ENCODE measurements around the gene AKAP8L. TPM values are rescaled to one million over a fixed set of nuclear protein-coding genes. Genes with fewer than 3 reads are reported as not detected.
"Not testable (repeated sequence)": the region's sequence is repeated elsewhere in the genome, so short reads cannot be mapped to it uniquely, and the experiment has no call there.

Gene AKAP8L
- total and polyA plus RNA-seq, 11 donors: 43.3 to 72.2 (median 60.1) TPM

- DNase-seq: no peak
- H3K27ac ChIP-seq: no peak overlapping the region
- ATAC-seq: no peak
- H3K4me1 ChIP-seq: peaks cover 5 to 29% (median 18%) of the 10 kb centered on the region in 12 donors
- no peak overlapping the region for H3K4me3 ChIP-seq
- no peaks in the 10 kb centered on the region for H3K27me3 ChIP-seq
- peaks cover 0 to 94% (median 83%) of the 10 kb centered on the region in 9 donors for H3K36me3 ChIP-seq
- WGBS, 4 donors: 57 to 71% (median 63%) methylated on average over 9 to 11 of the region's 11 CpGs
- no peaks in the 10 kb centered on the region for H3K9me3 ChIP-seq
- TF ChIP-seq CTCF (IDR thresholded peaks at IDR 0.05) (no peak), POLR2A (IDR thresholded peaks at IDR 0.05) (no peak)
- intact Hi-C loops (cut with DNase I): no loop called here
These were observed 21.0 kb downstream of the AKAP8L start for GRCh38 chr19:15397782-15398181.

GRCh38 chr19:15397236-15397635 lies 21.6 kb downstream of the AKAP8L start:
- 79 to 87% (median 81%) methylated on average over 6 of the region's 6 CpGs for WGBS, 4 donors
- no peak for ATAC-seq
- intact Hi-C loops (cut with DNase I): no loop called here

GRCh38 chr19:15396436-15396835 lies 22.4 kb downstream of the AKAP8L start:
- no peak for DNase-seq
- TF ChIP-seq POLR2A (IDR thresholded peaks at IDR 0.05) (no peak), CTCF (IDR thresholded peaks at IDR 0.05) (no peak)
- ATAC-seq: no peak

More at GRCh38 chr19:15397236-15397635, 21.6 kb downstream of the AKAP8L start:
- Histone ChIP-seq H3K4me3 (no peak overlapping the region), H3K36me3 (peaks cover 0 to 94% (median 88%) of the 10 kb centered on the region in 9 donors), H3K27me3 (no peaks in the 10 kb centered on the region), H3K4me1 (peaks cover 4 to 24% (median 14%) of the 10 kb centered on the region in 12 donors), H3K9me3 (no peaks in the 10 kb centered on the region), H3K27ac (no peak overlapping the region)
- DNase-seq: no peak
- TF ChIP-seq CTCF (IDR thresholded peaks at IDR 0.05) (no peak), POLR2A (IDR thresholded peaks at IDR 0.05) (no peak)

GRCh38 chr19:15395251-15395650 lies 23.5 kb downstream of the AKAP8L start:
- not testable (repeated sequence) for ATAC-seq
- WGBS, 4 donors: 93 to 96% (median 94%) methylated on average over 17 of the region's 17 CpGs
- peaks cover 0 to 91% (median 88%) of the 10 kb centered on the region in 9 donors for H3K36me3 ChIP-seq

More at GRCh38 chr19:15396436-15396835, 22.4 kb downstream of the AKAP8L start:
- no peak overlapping the region for H3K27ac ChIP-seq
- H3K4me1 ChIP-seq: peaks cover 0 to 16% (median 6%) of the 10 kb centered on the region in 12 donors
- 94 to 99% (median 98%) methylated on average over 3 of the region's 3 CpGs for WGBS, 4 donors
- H3K36me3 ChIP-seq: peaks cover 0 to 96% (median 93%) of the 10 kb centered on the region in 9 donors
- intact Hi-C loops (cut with DNase I): no loop called here
- no peak overlapping the region for H3K4me3 ChIP-seq
- no peaks in the 10 kb centered on the region for H3K27me3 ChIP-seq
- no peaks in the 10 kb centered on the region for H3K9me3 ChIP-seq

GRCh38 chr19:15394426-15394825 lies 24.4 kb downstream of the AKAP8L start:
- no peaks in the 10 kb centered on the region for H3K9me3 ChIP-seq
- no peaks in the 10 kb centered on the region for H3K27me3 ChIP-seq
- intact Hi-C loops (cut with DNase I): no loop called here
- H3K27ac ChIP-seq: no peak overlapping the region
- H3K4me3 ChIP-seq: no peak overlapping the region
- peaks cover 0 to 90% (median 88%) of the 10 kb centered on the region in 9 donors for H3K36me3 ChIP-seq
- TF ChIP-seq CTCF (IDR thresholded peaks at IDR 0.05) (no peak), POLR2A (IDR thresholded peaks at IDR 0.05) (no peak)
- 92 to 95% (median 94%) methylated on average over 5 of the region's 5 CpGs for WGBS, 4 donors
- ATAC-seq: no peak
- peaks cover 0 to 5% (median 0%) of the 10 kb centered on the region in 12 donors for H3K4me1 ChIP-seq
- no peak for DNase-seq

More at GRCh38 chr19:15395251-15395650, 23.5 kb downstream of the AKAP8L start:
- H3K27ac ChIP-seq; H3K4me3 ChIP-seq; H3K27me3 ChIP-seq; H3K9me3 ChIP-seq; DNase-seq; H3K4me1 ChIP-seq; intact Hi-C loops (cut with DNase I): not testable (repeated sequence)

All from heart left ventricle (tissue), 16 donors.